ENCODE measurements around the gene NFASC. TPM values are rescaled to one million over a fixed set of nuclear protein-coding genes. Genes with fewer than 3 reads are reported as not detected.

The NFASC gene
- total RNA-seq, 1 experiment from 2014 or later, result 0.52 TPM

Other genes starting within 250 kb of the NFASC start
- 0.82 and 0.87 TPM in 2 replicates for gene LRRN2, start 185.1 kb upstream of the NFASC start, total RNA-seq (2014; rRNA removed; shearing (Covaris generic))
- 0.20 TPM in 1 of 2 replicates, not detected in the other for gene CNTN2, start 172.3 kb downstream of the NFASC start, total RNA-seq (2014; rRNA removed; shearing (Covaris generic))
- 4.5 and 6.0 TPM in 2 replicates for gene TMEM81, start 213.6 kb downstream of the NFASC start, total RNA-seq (2014; rRNA removed; shearing (Covaris generic))

Data from NCI-H460 (cell line).